ENCODE results near the gene GNG5.
A peak's percentile ranks its signal among the peaks of the same experiment; 100 is the strongest.
"Not testable (repeated sequence)": the region's sequence is repeated elsewhere in the genome, so short reads cannot be mapped to it uniquely, and the experiment has no call there.

Gene GNG5

GRCh38 chr1:84492726-84493125 is 13.7 kb downstream of the GNG5 start:
- FAIRE-seq (no peak), DNase-seq (ENCODE audit: extremely low spot score, insufficient read length, low read depth) (no peak)

GRCh38 chr1:84489766-84490165 is 16.6 kb downstream of the GNG5 start:
- no peak for DNase-seq (ENCODE audit: extremely low spot score, insufficient read length, low read depth)
- FAIRE-seq: no peak

GRCh38 chr1:84488107-84488506 is 18.3 kb downstream of the GNG5 start:
- FAIRE-seq (no peak), DNase-seq (ENCODE audit: extremely low spot score, insufficient read length, low read depth) (no peak)

- no peak for DNase-seq (ENCODE audit: extremely low spot score, insufficient read length, low read depth)
- FAIRE-seq: no peak
Measured at GRCh38 chr1:84481317-84481716, 25.1 kb downstream of the GNG5 start.

- FAIRE-seq: no peak
- no peak for DNase-seq (ENCODE audit: extremely low spot score, insufficient read length, low read depth)
Measured at GRCh38 chr1:84480650-84481049, 25.7 kb downstream of the GNG5 start.

GRCh38 chr1:84479998-84480397 is 26.4 kb downstream of the GNG5 start:
- FAIRE-seq (no peak), DNase-seq (ENCODE audit: extremely low spot score, insufficient read length, low read depth) (no peak)

- DNase-seq (ENCODE audit: extremely low spot score, insufficient read length, low read depth) (peak; percentile 48), FAIRE-seq (peak; percentile 85)
Measured at GRCh38 chr1:84478876-84479868, 27.2 kb downstream of the GNG5 start, which contains the start of gene RPF1. Gene RPF1, plus strand, starts transcription at chr1:84479266. Its CDS starts 16 bp downstream, at chr1:84479282.

- FAIRE-seq (no peak), DNase-seq (ENCODE audit: extremely low spot score, insufficient read length, low read depth) (no peak)
Measured at GRCh38 chr1:84476225-84476624, 30.2 kb downstream of the GNG5 start.

GRCh38 chr1:84467298-84467697 is 39.1 kb downstream of the GNG5 start:
- DNase-seq (ENCODE audit: extremely low spot score, insufficient read length, low read depth): no peak
- no peak for FAIRE-seq

GRCh38 chr1:84462118-84462517 is 44.3 kb downstream of the GNG5 start:
- no peak for FAIRE-seq

GRCh38 chr1:84452436-84452835 is 53.9 kb downstream of the GNG5 start:
- FAIRE-seq (no peak), DNase-seq (ENCODE audit: extremely low spot score, insufficient read length, low read depth) (no peak)

More at GRCh38 chr1:84462118-84462517, 44.3 kb downstream of the GNG5 start:
- DNase-seq (ENCODE audit: extremely low spot score, insufficient read length, low read depth): no peak

- no peak for FAIRE-seq
- no peak for DNase-seq (ENCODE audit: extremely low spot score, insufficient read length, low read depth)
Measured at GRCh38 chr1:84450910-84451309, 55.5 kb downstream of the GNG5 start.

GRCh38 chr1:84448704-84449103 is 57.7 kb downstream of the GNG5 start:
- not testable (repeated sequence) for FAIRE-seq; DNase-seq (ENCODE audit: extremely low spot score, insufficient read length, low read depth)

Measured in GM18507 (cell line).